GDM1 (cell line): ENCODE measurements around the gene UTP4.
"Not testable (repeated sequence)": the region's sequence is repeated elsewhere in the genome, so short reads cannot be mapped to it uniquely, and the experiment has no call there.

ENCODE experiments used
- DNase-seq: peaks from one replicate; lab custom pipeline; 2025; lab: John Stamatoyannopoulos, UW

Gene UTP4

GRCh38 chr16:69110406-69110805 lies 22.0 kb upstream of the UTP4 start:
- DNase-seq, result no peak

GRCh38 chr16:69111216-69111875 lies 21.1 kb upstream of the UTP4 start:
- DNase-seq, result no peak

GRCh38 chr16:69111876-69112230 lies 20.6 kb upstream of the UTP4 start:
- no peak for DNase-seq

GRCh38 chr16:69112285-69113129 lies 19.9 kb upstream of the UTP4 start:
- DNase-seq, result no peak

GRCh38 chr16:69113216-69113615 lies 19.2 kb upstream of the UTP4 start:
- DNase-seq, result no peak

GRCh38 chr16:69114346-69114975 lies 18.0 kb upstream of the UTP4 start:
- DNase-seq, result no peak

- no peak for DNase-seq
Measured at GRCh38 chr16:69114976-69115355, 17.5 kb upstream of the UTP4 start.

- no peak for DNase-seq
Measured at GRCh38 chr16:69115361-69115760, 17.1 kb upstream of the UTP4 start.

DNA sequence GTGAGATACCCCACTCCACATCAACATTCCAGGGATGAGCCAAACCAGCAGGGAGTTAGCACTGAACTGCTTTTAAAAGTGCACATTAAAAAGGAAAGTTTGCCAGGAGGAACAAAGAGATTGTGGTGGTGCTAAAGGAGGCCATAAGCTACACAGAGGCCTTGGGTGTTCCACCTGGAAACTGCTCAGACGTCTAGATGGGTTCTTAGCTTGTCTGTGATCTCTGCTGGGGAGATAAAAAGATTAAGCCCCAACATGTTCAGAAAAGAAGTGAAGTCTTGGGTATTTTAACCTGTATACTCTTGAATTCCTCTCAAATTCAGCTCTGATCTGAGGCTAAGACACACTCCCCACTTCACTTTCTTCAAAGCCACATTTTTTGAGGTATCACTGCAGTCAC lies 16.6 kb upstream of the UTP4 start:
- DNase-seq, result no peak

DNA sequence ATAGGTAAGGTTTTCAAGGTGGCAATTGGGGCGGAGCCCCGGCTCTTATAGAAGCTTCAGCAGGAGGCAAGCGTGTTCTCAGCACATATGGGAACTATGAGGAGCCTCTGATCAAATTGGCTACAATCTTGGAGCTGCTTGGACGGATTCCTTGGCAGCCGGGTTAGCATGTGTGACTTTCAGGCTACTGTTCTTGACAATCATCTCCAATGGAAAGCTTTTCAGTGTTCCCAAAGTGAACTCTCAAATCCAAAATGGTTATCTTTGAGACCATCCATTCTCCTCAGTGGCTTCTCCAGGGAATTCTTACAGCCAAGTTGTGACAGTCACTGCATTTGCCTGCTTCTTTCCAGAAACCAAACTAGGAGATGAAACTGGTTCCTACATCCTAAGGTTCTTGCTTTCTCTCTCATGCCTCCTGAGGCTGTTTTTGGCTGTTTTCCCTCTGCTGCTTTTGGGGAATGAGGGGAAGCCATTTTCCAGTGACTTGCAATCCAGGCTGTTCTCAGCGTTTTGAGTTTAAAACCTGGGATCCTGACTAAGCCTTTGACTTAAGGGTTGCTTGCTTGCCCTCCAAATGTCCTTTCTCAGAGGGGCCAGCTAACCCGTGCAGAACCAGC lies 16.1 kb upstream of the UTP4 start:
- DNase-seq, result no peak

DNA sequence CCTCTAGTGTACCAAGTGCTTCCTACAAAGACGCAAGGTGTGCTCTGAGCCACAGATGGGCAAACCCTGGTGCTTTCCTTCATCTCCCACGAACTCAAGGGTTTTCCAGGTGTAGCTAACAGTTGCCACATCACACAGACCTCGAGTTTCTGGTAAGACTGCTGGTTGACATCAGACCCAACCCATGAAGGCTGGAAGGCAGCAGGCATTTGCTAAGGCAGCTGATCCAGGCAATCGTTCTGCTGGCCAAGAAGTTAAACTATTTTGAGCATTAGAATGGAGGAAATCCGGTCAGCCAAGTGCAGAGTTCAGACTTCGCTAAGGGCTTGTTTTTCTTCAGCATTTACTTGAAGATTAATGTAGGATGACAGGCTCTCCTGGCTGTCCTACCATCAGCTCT lies 15.5 kb upstream of the UTP4 start:
- no peak for DNase-seq

DNA sequence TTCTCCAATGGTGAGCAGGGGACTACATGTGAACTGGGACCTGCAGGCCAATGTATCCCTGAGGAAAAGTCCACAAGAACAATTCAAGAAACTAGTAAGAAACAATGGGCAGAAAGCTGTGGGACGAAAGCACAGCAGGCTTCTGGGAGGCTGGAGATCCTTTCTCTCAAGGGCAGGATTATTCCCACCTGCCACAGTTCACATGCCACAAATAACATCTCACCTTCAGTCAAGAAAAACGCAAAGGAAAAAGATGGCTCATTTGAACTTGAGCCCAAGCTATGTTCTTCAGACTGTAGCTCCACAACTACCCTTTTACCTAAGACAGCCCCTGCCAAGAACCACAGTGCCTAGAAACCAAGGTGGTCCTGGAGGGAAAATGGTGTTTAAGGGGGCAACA lies 14.0 kb upstream of the UTP4 start:
- no peak for DNase-seq

DNA sequence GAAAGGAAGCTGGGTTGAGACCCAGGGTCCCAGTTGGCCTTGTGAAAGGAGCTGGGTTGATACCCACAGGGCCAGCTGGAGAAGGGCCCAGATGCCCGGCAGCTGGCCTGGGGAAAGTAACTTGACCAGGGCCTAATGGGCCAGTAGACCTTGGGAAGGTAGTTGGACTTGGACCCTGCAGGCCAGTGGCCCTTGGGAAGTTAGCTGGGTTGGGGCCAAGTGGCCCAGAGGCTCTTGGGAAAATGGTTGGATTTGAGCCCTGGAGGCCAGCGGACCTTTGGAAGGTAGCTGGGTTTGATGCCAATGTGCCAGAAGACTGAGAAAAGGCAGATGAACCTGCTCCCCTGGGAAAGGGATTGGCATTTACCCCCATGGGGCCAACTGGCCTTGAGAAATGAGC lies 13.5 kb upstream of the UTP4 start:
- DNase-seq, result no peak

- DNase-seq, result no peak
Measured at GRCh38 chr16:69119536-69119935, 12.9 kb upstream of the UTP4 start.

DNA sequence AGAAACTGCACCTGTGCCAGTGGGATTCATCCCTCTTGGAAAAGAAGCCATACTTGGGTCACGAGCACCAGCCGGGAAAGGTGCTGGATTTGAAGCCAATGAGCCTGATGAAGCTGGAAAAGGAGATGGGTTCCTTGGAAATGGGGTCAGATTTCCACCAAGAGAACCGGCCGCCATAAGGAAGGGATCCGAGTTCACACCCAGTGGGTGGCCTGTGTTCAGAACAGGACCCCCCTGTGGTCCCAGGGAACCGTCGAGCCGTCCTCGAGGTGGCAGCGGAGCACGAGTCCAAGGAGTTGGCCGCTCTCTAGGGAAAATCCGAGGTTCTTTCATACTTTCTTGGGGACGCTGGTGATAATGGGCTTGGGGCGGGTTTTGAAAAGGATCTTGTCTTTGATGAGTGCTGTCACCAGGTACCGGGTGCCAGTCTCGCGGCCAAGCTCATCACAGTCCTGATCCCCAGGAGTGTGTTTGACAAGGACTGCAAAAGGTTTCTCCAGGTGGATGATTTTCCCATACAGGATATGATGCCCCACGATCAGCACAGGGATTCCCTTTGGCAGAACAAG lies 12.3 kb upstream of the UTP4 start:
- DNase-seq, result no peak

DNA sequence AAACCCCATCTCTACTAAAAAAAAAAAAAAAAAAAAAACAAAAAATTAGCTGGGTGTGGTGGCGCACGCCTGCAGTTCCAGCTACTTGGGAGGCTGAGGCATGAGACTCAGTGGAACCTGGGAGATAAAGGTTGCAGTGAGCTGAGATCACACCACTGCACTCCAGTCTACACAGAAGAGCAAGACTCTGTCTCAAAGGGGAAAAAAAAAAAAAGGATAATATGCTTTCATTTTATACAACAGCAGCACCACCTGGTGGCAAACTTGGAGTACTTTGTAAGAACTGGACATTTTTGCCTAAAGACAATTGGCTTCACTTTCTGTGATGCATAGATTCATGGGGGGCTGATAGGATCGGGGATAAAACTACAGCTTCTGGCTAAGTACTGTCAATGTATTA lies 8.5 kb upstream of the UTP4 start:
- DNase-seq, result peak; percentile 16

GRCh38 chr16:69124406-69124805 lies 8.0 kb upstream of the UTP4 start:
- not testable (repeated sequence) for DNase-seq

GRCh38 chr16:69124961-69125360 lies 7.5 kb upstream of the UTP4 start:
- not testable (repeated sequence) for DNase-seq

DNA sequence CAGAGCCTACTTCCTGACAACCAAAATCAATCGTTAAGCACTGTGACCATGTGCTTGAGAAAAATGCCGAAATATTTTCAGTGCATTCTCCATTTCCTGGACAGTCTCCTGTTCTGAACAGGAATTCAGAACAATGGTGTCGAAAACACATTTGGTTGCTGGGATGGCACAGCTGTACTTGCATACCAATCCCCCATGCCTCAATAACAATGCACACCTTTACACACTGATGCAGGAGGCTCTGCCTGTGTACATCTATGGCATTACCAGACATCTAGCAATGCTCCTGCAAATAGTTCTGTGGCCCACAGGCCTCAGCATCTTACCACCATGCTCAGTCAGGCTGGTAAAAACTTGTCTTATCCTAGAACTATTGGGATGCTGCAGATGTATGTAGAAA lies 6.2 kb upstream of the UTP4 start:
- DNase-seq, result no peak

DNA sequence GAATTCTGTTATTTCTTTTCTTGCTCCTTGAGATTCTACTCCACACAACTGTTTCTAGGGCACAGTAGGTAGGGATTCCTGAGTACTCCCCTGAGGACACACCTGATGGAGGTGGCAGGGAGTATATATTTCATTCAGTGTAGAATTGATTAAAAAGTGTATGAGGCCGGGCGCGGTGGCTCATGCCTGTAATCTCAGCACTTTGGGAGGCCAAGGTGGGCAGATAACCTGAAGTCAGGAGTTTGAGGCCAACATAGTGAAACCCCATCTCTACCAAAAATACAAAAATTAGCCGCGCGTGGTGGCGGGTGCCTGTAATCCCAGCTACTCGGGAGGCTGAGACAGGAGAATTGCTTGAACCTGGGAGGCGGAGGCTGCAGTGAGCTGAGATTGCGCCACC lies 5.6 kb upstream of the UTP4 start:
- DNase-seq, result not testable (repeated sequence)

- DNase-seq, result no peak
Measured at GRCh38 chr16:69127966-69128510, 4.4 kb upstream of the UTP4 start.

DNA sequence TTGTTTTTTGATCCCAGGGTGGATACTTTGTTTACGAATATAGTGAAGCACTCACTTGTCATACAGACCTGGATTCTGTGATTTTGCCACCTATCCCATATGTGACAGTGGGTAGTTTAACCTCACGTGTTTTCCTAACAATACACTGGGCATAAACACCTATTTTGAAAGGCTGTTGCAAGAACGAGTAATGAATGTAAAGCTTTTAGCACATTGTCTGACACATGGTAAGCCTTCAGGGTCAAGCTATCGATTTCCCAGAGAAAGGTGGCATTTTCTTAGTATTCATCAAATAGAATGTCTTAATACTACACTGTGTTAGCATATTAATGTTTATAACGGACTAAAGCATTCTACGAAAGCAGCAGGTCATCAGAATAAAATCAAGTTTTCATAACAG lies 2.0 kb upstream of the UTP4 start:
- no peak for DNase-seq
